ENCODE data around the gene VPS13A. TPM values are rescaled to one million over a fixed set of nuclear protein-coding genes. Genes with fewer than 3 reads are reported as not detected.

VPS13A gene
- total and polyA plus RNA-seq, 4 donors = 3.7 to 58.3 (median 19.7) TPM

- H3K27me3 ChIP-seq (ENCODE audit: control insufficient read depth in 3 of 3, insufficient read depth in 3 of 3, low read length in 2 of 3) = no peaks in the 10 kb centered on the region
- 94 to 95% methylated on average over 6 of the region's 6 CpGs for WGBS, 2 donors
- peaks cover 0 to 15% (median 1%) of the 10 kb centered on the region in 4 donors for H3K36me3 ChIP-seq (ENCODE audit: control insufficient read depth in 4 of 4, insufficient read depth in 4 of 4, low read length in 4 of 4)
- H3K9ac ChIP-seq (ENCODE audit: insufficient read depth in 1 of 2, low read length in 2 of 2) = no peak overlapping the region
- H3K9me3 ChIP-seq (ENCODE audit: control insufficient read depth in 4 of 4, insufficient read depth in 3 of 4, low read length in 3 of 4) = no peaks in the 10 kb centered on the region
- no peak for TF ChIP-seq CTCF (IDR thresholded peaks at IDR 0.05; ENCODE audit: control extremely low read depth, extremely low read depth)
- no peaks in the 10 kb centered on the region for H3K4me1 ChIP-seq (ENCODE audit: control insufficient read depth in 5 of 5, insufficient read depth in 5 of 5, low read length in 5 of 5)
- no peak overlapping the region for H3K27ac ChIP-seq (ENCODE audit: low read depth in 1 of 2, low read length in 1 of 2)
- DNase-seq = no peak
- no peak overlapping the region for H3K4me3 ChIP-seq
- no peak for ATAC-seq (ENCODE audit: insufficient read depth, low FRiP score)
These were observed 34.2 kb downstream of the VPS13A start for GRCh38 chr9:77211561-77211960.

DNA sequence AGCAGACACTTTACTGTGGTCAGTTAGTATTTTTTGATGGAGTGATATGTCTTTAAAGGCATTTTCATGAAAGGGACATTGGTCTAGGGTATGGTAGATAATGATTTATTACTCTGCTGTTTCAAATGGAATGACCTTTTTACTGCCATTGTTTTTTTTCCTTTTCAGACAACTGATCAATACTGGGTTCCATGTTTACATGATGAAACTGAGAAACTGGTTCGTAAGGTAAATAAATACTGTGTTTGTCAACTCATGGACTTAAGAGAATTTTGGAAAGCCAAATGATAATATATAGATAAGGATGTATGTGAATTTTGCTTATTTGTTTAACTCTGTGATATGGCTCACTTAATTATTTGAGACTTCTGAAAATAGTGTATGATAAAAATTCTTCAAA is 35.5 kb downstream of the VPS13A start:
- H3K4me3 ChIP-seq = no peak overlapping the region

DNA sequence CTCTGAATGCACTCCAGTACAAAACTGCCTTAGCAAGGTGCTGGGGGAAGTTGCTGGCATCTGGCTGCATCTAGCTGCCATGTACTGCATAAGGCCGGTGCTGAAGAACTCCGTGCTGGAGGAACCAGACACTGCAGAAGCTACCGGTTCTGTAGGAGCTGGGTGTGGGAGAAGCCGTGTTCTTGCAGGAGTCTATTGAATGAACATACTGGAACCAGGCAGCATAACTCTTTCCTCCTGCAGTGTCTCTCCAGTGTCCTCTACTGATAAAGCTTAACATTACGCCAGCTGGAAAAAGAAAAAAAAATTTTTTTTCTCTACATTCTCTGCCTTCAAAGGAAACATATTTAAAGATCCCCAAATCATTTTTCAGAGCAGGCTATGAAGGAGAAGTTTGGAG is 38.5 kb downstream of the VPS13A start:
- no peak for TF ChIP-seq CTCF (IDR thresholded peaks at IDR 0.05; ENCODE audit: control extremely low read depth, extremely low read depth)
- ATAC-seq (ENCODE audit: insufficient read depth, low FRiP score) = no peak
- Histone ChIP-seq H3K27me3 (ENCODE audit: control insufficient read depth in 3 of 3, insufficient read depth in 3 of 3, low read length in 2 of 3) (no peaks in the 10 kb centered on the region), H3K9ac (ENCODE audit: insufficient read depth in 1 of 2, low read length in 2 of 2) (no peak overlapping the region), H3K27ac (ENCODE audit: low read depth in 1 of 2, low read length in 1 of 2) (no peak overlapping the region), H3K36me3 (ENCODE audit: control insufficient read depth in 4 of 4, insufficient read depth in 4 of 4, low read length in 4 of 4) (peaks cover 0 to 8% (median under 1%) of the 10 kb centered on the region in 4 donors), H3K4me3 (no peak overlapping the region), H3K4me1 (ENCODE audit: control insufficient read depth in 5 of 5, insufficient read depth in 5 of 5, low read length in 5 of 5) (no peaks in the 10 kb centered on the region), H3K9me3 (ENCODE audit: control insufficient read depth in 4 of 4, insufficient read depth in 3 of 4, low read length in 3 of 4) (no peaks in the 10 kb centered on the region)
- peak in 2 of 3 donors; percentile 11 to 13 for DNase-seq
- WGBS, 2 donors = 89 to 92% methylated on average over 5 of the region's 5 CpGs

More for the DNA sequence above, 35.5 kb downstream of the VPS13A start:
- Histone ChIP-seq H3K9ac (ENCODE audit: insufficient read depth in 1 of 2, low read length in 2 of 2) (no peak overlapping the region), H3K36me3 (ENCODE audit: control insufficient read depth in 4 of 4, insufficient read depth in 4 of 4, low read length in 4 of 4) (peaks cover 0 to 15% (median 1%) of the 10 kb centered on the region in 4 donors), H3K27me3 (ENCODE audit: control insufficient read depth in 3 of 3, insufficient read depth in 3 of 3, low read length in 2 of 3) (no peaks in the 10 kb centered on the region), H3K4me1 (ENCODE audit: control insufficient read depth in 5 of 5, insufficient read depth in 5 of 5, low read length in 5 of 5) (no peaks in the 10 kb centered on the region), H3K9me3 (ENCODE audit: control insufficient read depth in 4 of 4, insufficient read depth in 3 of 4, low read length in 3 of 4) (no peaks in the 10 kb centered on the region), H3K27ac (ENCODE audit: low read depth in 1 of 2, low read length in 1 of 2) (no peak overlapping the region)
- TF ChIP-seq CTCF (IDR thresholded peaks at IDR 0.05; ENCODE audit: control extremely low read depth, extremely low read depth) = no peak
- DNase-seq (no peak), ATAC-seq (ENCODE audit: insufficient read depth, low FRiP score) (no peak)
- 94 to 100% methylated on average over 1 of the region's 1 CpG for WGBS, 2 donors

GRCh38 chr9:77218612-77219011 is 41.3 kb downstream of the VPS13A start:
- H3K9me3 ChIP-seq (ENCODE audit: control insufficient read depth in 4 of 4, insufficient read depth in 3 of 4, low read length in 3 of 4) = no peaks in the 10 kb centered on the region
- H3K4me1 ChIP-seq (ENCODE audit: control insufficient read depth in 5 of 5, insufficient read depth in 5 of 5, low read length in 5 of 5) = no peaks in the 10 kb centered on the region
- WGBS, 2 donors = 75 to 88% methylated on average over 3 of the region's 3 CpGs
- H3K36me3 ChIP-seq (ENCODE audit: control insufficient read depth in 4 of 4, insufficient read depth in 4 of 4, low read length in 4 of 4) = peaks cover 0 to 15% (median 0%) of the 10 kb centered on the region in 4 donors
- peak; percentile 27 for ATAC-seq (ENCODE audit: insufficient read depth, low FRiP score)
- no peak overlapping the region for H3K27ac ChIP-seq (ENCODE audit: low read depth in 1 of 2, low read length in 1 of 2)
- no peak overlapping the region for H3K9ac ChIP-seq (ENCODE audit: insufficient read depth in 1 of 2, low read length in 2 of 2)
- no peak for TF ChIP-seq CTCF (IDR thresholded peaks at IDR 0.05; ENCODE audit: control extremely low read depth, extremely low read depth)
- no peak overlapping the region for H3K4me3 ChIP-seq
- DNase-seq = no peak
- no peaks in the 10 kb centered on the region for H3K27me3 ChIP-seq (ENCODE audit: control insufficient read depth in 3 of 3, insufficient read depth in 3 of 3, low read length in 2 of 3)

Data from lung (tissue), 12 donors.